ENCODE measurements around the gene PGAM2.
A peak's percentile ranks its signal among the peaks of the same experiment; 100 is the strongest.

The PGAM2 gene

GRCh38 chr7:44095781-44096180 lies 30.4 kb upstream of the PGAM2 start:
- WGBS, 2 experiments (ENCODE audit: insufficient coverage in 2 of 2) = 95 to 100% methylated on average over 1 to 3 of the region's 3 CpGs
- Histone ChIP-seq H3K9me3 (ENCODE audit: control insufficient read depth, low read length) (no peaks in the 10 kb centered on the region), H3K4me1 (ENCODE audit: control insufficient read depth, insufficient read depth, low read length, poor library complexity, severe bottlenecking) (peaks cover 9% of the 10 kb centered on the region), H3K27ac (ENCODE audit: low read depth, low read length, severe bottlenecking) (no peak overlapping the region), H3K36me3 (ENCODE audit: control insufficient read depth, insufficient read depth, low read length) (no peaks in the 10 kb centered on the region), H3K4me3 (ENCODE audit: extremely low read depth, insufficient read depth, low read length, poor library complexity, severe bottlenecking) (no peak overlapping the region)

GRCh38 chr7:44094883-44095592 lies 29.7 kb upstream of the PGAM2 start:
- Histone ChIP-seq H3K27ac (ENCODE audit: low read depth, low read length, severe bottlenecking) (no peak overlapping the region), H3K4me3 (ENCODE audit: extremely low read depth, insufficient read depth, low read length, poor library complexity, severe bottlenecking) (no peak overlapping the region)
- 71 to 96% methylated on average over 2 of the region's 2 CpGs for WGBS, 2 experiments (ENCODE audit: insufficient coverage in 2 of 2)

GRCh38 chr7:44094365-44094764 lies 29.0 kb upstream of the PGAM2 start:
- WGBS, 2 experiments (ENCODE audit: insufficient coverage in 2 of 2) = 90 to 100% methylated on average over 2 of the region's 2 CpGs

More at GRCh38 chr7:44094883-44095592, 29.7 kb upstream of the PGAM2 start:
- peaks cover 3% of the 10 kb centered on the region for H3K4me1 ChIP-seq (ENCODE audit: control insufficient read depth, insufficient read depth, low read length, poor library complexity, severe bottlenecking)
- no peaks in the 10 kb centered on the region for H3K36me3 ChIP-seq (ENCODE audit: control insufficient read depth, insufficient read depth, low read length)
- no peaks in the 10 kb centered on the region for H3K9me3 ChIP-seq (ENCODE audit: control insufficient read depth, low read length)

GRCh38 chr7:44093102-44093641 lies 27.8 kb upstream of the PGAM2 start:
- no peak overlapping the region for H3K27ac ChIP-seq (ENCODE audit: low read depth, low read length, severe bottlenecking)
- WGBS, 2 experiments (ENCODE audit: insufficient coverage in 2 of 2) = 93 to 96% methylated on average over 3 to 5 of the region's 6 CpGs
- H3K36me3 ChIP-seq (ENCODE audit: control insufficient read depth, insufficient read depth, low read length) = no peaks in the 10 kb centered on the region
- no peak overlapping the region for H3K4me3 ChIP-seq (ENCODE audit: extremely low read depth, insufficient read depth, low read length, poor library complexity, severe bottlenecking)
- peaks cover 1% of the 10 kb centered on the region for H3K4me1 ChIP-seq (ENCODE audit: control insufficient read depth, insufficient read depth, low read length, poor library complexity, severe bottlenecking)
- H3K9me3 ChIP-seq (ENCODE audit: control insufficient read depth, low read length) = no peaks in the 10 kb centered on the region

More at GRCh38 chr7:44094365-44094764, 29.0 kb upstream of the PGAM2 start:
- Histone ChIP-seq H3K36me3 (ENCODE audit: control insufficient read depth, insufficient read depth, low read length) (no peaks in the 10 kb centered on the region), H3K4me3 (ENCODE audit: extremely low read depth, insufficient read depth, low read length, poor library complexity, severe bottlenecking) (no peak overlapping the region), H3K27ac (ENCODE audit: low read depth, low read length, severe bottlenecking) (no peak overlapping the region), H3K4me1 (ENCODE audit: control insufficient read depth, insufficient read depth, low read length, poor library complexity, severe bottlenecking) (no peaks in the 10 kb centered on the region), H3K9me3 (ENCODE audit: control insufficient read depth, low read length) (no peaks in the 10 kb centered on the region)

GRCh38 chr7:44087911-44088838 lies 22.8 kb upstream of the PGAM2 start:
- WGBS, 2 experiments (ENCODE audit: insufficient coverage in 2 of 2) = 90 to 91% methylated on average over 18 to 19 of the region's 20 CpGs
- H3K4me1 ChIP-seq (ENCODE audit: control insufficient read depth, insufficient read depth, low read length, poor library complexity, severe bottlenecking) = peaks cover 4% of the 10 kb centered on the region
- H3K36me3 ChIP-seq (ENCODE audit: control insufficient read depth, insufficient read depth, low read length) = no peaks in the 10 kb centered on the region
- no peak overlapping the region for H3K4me3 ChIP-seq (ENCODE audit: extremely low read depth, insufficient read depth, low read length, poor library complexity, severe bottlenecking)
- H3K9me3 ChIP-seq (ENCODE audit: control insufficient read depth, low read length) = no peaks in the 10 kb centered on the region
- H3K27ac ChIP-seq (ENCODE audit: low read depth, low read length, severe bottlenecking) = no peak overlapping the region

- H3K4me3 ChIP-seq (ENCODE audit: extremely low read depth, insufficient read depth, low read length, poor library complexity, severe bottlenecking) = no peak overlapping the region
- no peaks in the 10 kb centered on the region for H3K9me3 ChIP-seq (ENCODE audit: control insufficient read depth, low read length)
- peaks cover 4% of the 10 kb centered on the region for H3K4me1 ChIP-seq (ENCODE audit: control insufficient read depth, insufficient read depth, low read length, poor library complexity, severe bottlenecking)
- no peak overlapping the region for H3K27ac ChIP-seq (ENCODE audit: low read depth, low read length, severe bottlenecking)
- no peaks in the 10 kb centered on the region for H3K36me3 ChIP-seq (ENCODE audit: control insufficient read depth, insufficient read depth, low read length)
- 80 to 100% methylated on average over 1 of the region's 3 CpGs for WGBS, 2 experiments (ENCODE audit: insufficient coverage in 2 of 2)
Observed at GRCh38 chr7:44086627-44087026, 21.3 kb upstream of the PGAM2 start.

GRCh38 chr7:44085546-44085945 lies 20.2 kb upstream of the PGAM2 start:
- no peaks in the 10 kb centered on the region for H3K36me3 ChIP-seq (ENCODE audit: control insufficient read depth, insufficient read depth, low read length)
- H3K9me3 ChIP-seq (ENCODE audit: control insufficient read depth, low read length) = no peaks in the 10 kb centered on the region
- 84 to 94% methylated on average over 2 to 3 of the region's 3 CpGs for WGBS, 2 experiments (ENCODE audit: insufficient coverage in 2 of 2)
- no peak overlapping the region for H3K4me3 ChIP-seq (ENCODE audit: extremely low read depth, insufficient read depth, low read length, poor library complexity, severe bottlenecking)
- H3K4me1 ChIP-seq (ENCODE audit: control insufficient read depth, insufficient read depth, low read length, poor library complexity, severe bottlenecking) = peaks cover 9% of the 10 kb centered on the region
- no peak overlapping the region for H3K27ac ChIP-seq (ENCODE audit: low read depth, low read length, severe bottlenecking)

GRCh38 chr7:44084701-44085100 lies 19.3 kb upstream of the PGAM2 start:
- WGBS, 2 experiments (ENCODE audit: insufficient coverage in 2 of 2) = 100% methylated on average over 3 to 4 of the region's 4 CpGs
- peaks cover 9% of the 10 kb centered on the region for H3K4me1 ChIP-seq (ENCODE audit: control insufficient read depth, insufficient read depth, low read length, poor library complexity, severe bottlenecking)

GRCh38 chr7:44083796-44084195 lies 18.4 kb upstream of the PGAM2 start:
- Histone ChIP-seq H3K36me3 (ENCODE audit: control insufficient read depth, insufficient read depth, low read length) (peaks cover 8% of the 10 kb centered on the region), H3K4me3 (ENCODE audit: extremely low read depth, insufficient read depth, low read length, poor library complexity, severe bottlenecking) (no peak overlapping the region), H3K4me1 (ENCODE audit: control insufficient read depth, insufficient read depth, low read length, poor library complexity, severe bottlenecking) (peaks cover 9% of the 10 kb centered on the region), H3K27ac (ENCODE audit: low read depth, low read length, severe bottlenecking) (no peak overlapping the region), H3K9me3 (ENCODE audit: control insufficient read depth, low read length) (no peaks in the 10 kb centered on the region)
- 93 to 94% methylated on average over 2 to 3 of the region's 3 CpGs for WGBS, 2 experiments (ENCODE audit: insufficient coverage in 2 of 2)

More at GRCh38 chr7:44084701-44085100, 19.3 kb upstream of the PGAM2 start:
- Histone ChIP-seq H3K9me3 (ENCODE audit: control insufficient read depth, low read length) (no peaks in the 10 kb centered on the region), H3K4me3 (ENCODE audit: extremely low read depth, insufficient read depth, low read length, poor library complexity, severe bottlenecking) (no peak overlapping the region), H3K36me3 (ENCODE audit: control insufficient read depth, insufficient read depth, low read length) (peaks cover 6% of the 10 kb centered on the region), H3K27ac (ENCODE audit: low read depth, low read length, severe bottlenecking) (no peak overlapping the region)

- Histone ChIP-seq H3K36me3 (ENCODE audit: control insufficient read depth, insufficient read depth, low read length) (peaks cover 19% of the 10 kb centered on the region), H3K4me3 (ENCODE audit: extremely low read depth, insufficient read depth, low read length, poor library complexity, severe bottlenecking) (peak overlapping the region; percentile 34), H3K4me1 (ENCODE audit: control insufficient read depth, insufficient read depth, low read length, poor library complexity, severe bottlenecking) (peaks cover 5% of the 10 kb centered on the region), H3K27ac (ENCODE audit: low read depth, low read length, severe bottlenecking) (peak overlapping the region; percentile 20), H3K9me3 (ENCODE audit: control insufficient read depth, low read length) (no peaks in the 10 kb centered on the region)
- WGBS, 2 experiments (ENCODE audit: insufficient coverage in 2 of 2) = 0 to 1% methylated on average over 44 to 46 of the region's 54 CpGs
Observed at GRCh38 chr7:44082541-44083207, 17.3 kb upstream of the PGAM2 start.
